ENCODE measurements around the gene CSNK1D.
"Not testable (repeated sequence)": the region's sequence is repeated elsewhere in the genome, so short reads cannot be mapped to it uniquely, and the experiment has no call there.

The CSNK1D gene

GRCh38 chr17:82266142-82266541 lies 7.4 kb downstream of the CSNK1D start:
- Histone ChIP-seq H3K27me3 (ENCODE audit: insufficient read depth, low read length) (no peaks in the 10 kb centered on the region), H3K79me2 (ENCODE audit: control insufficient read depth, insufficient read depth, low read length, poor library complexity) (peaks cover 35% of the 10 kb centered on the region), H3K4me3 (ENCODE audit: low read depth, low read length) (no peak overlapping the region), H3K4ac (ENCODE audit: low read depth, low read length) (peak overlapping the region; percentile 44), H2BK12ac (ENCODE audit: low read length) (no peak overlapping the region), H2BK5ac (ENCODE audit: low read depth, low read length, poor library complexity) (no peak overlapping the region), H2BK120ac (ENCODE audit: insufficient read depth, low read length, poor library complexity) (no peak overlapping the region), H3K18ac (ENCODE audit: low read length) (no peak overlapping the region), H3K4me2 (ENCODE audit: low read length) (no peak overlapping the region), H4K91ac (ENCODE audit: low read depth, low read length) (no peak overlapping the region), H3K4me1 (ENCODE audit: control insufficient read depth in 1 of 2, insufficient read depth in 2 of 2, low read length in 2 of 2) (peaks cover 15 to 16% of the 10 kb centered on the region in 2 experiments), H3K9me3 (ENCODE audit: insufficient read depth, low read depth, low read length) (peaks cover 2% of the 10 kb centered on the region), H3K27ac (ENCODE audit: low read depth, low read length) (no peak overlapping the region), H4K8ac (ENCODE audit: low read depth, low read length) (no peak overlapping the region), H2AFZ (ENCODE audit: insufficient read depth, low read length, poor library complexity) (no peak overlapping the region), H4K12ac (ENCODE audit: low read depth, low read length) (no peak overlapping the region), H3K79me1 (ENCODE audit: low read length) (no peaks in the 10 kb centered on the region), H3K23ac (ENCODE audit: low read length) (no peak overlapping the region), H2AK5ac (ENCODE audit: low read length) (no peak overlapping the region), H3K36me3 (ENCODE audit: control insufficient read depth in 1 of 2, insufficient read depth in 2 of 2, low read length in 2 of 2) (peaks cover 68 to 87% of the 10 kb centered on the region in 2 experiments), H3K14ac (ENCODE audit: low read length) (no peak overlapping the region), H3K9ac (ENCODE audit: low read length) (no peak overlapping the region)
- no peak for DNase-seq
- no CpG with 5 or more reads among the region's 10 CpGs for WGBS (ENCODE audit: extremely low coverage, insufficient coverage, insufficient read length)

- no CpG with 5 or more reads among the region's 9 CpGs for WGBS (ENCODE audit: extremely low coverage, insufficient coverage, insufficient read length)
- no peak overlapping the region for H3K23ac ChIP-seq (ENCODE audit: low read length)
- H4K8ac ChIP-seq (ENCODE audit: low read depth, low read length) = no peak overlapping the region
- no peak for DNase-seq
- H3K4me3 ChIP-seq (ENCODE audit: low read depth, low read length) = no peak overlapping the region
- H2AK5ac ChIP-seq (ENCODE audit: low read length) = no peak overlapping the region
- H3K27me3 ChIP-seq (ENCODE audit: insufficient read depth, low read length) = no peaks in the 10 kb centered on the region
- peaks cover 16% of the 10 kb centered on the region for H3K79me2 ChIP-seq (ENCODE audit: control insufficient read depth, insufficient read depth, low read length, poor library complexity)
- no peak overlapping the region for H2BK5ac ChIP-seq (ENCODE audit: low read depth, low read length, poor library complexity)
- H4K12ac ChIP-seq (ENCODE audit: low read depth, low read length) = no peak overlapping the region
- H2BK12ac ChIP-seq (ENCODE audit: low read length) = no peak overlapping the region
- peaks cover 10 to 11% of the 10 kb centered on the region in 2 experiments for H3K4me1 ChIP-seq (ENCODE audit: control insufficient read depth in 1 of 2, insufficient read depth in 2 of 2, low read length in 2 of 2)
- no peak overlapping the region for H3K4me2 ChIP-seq (ENCODE audit: low read length)
- H3K27ac ChIP-seq (ENCODE audit: low read depth, low read length) = no peak overlapping the region
- no peak overlapping the region for H3K4ac ChIP-seq (ENCODE audit: low read depth, low read length)
- H3K36me3 ChIP-seq (ENCODE audit: control insufficient read depth in 1 of 2, insufficient read depth in 2 of 2, low read length in 2 of 2) = peaks cover 61 to 89% of the 10 kb centered on the region in 2 experiments
- peaks cover 2% of the 10 kb centered on the region for H3K9me3 ChIP-seq (ENCODE audit: insufficient read depth, low read depth, low read length)
- no peak overlapping the region for H2BK120ac ChIP-seq (ENCODE audit: insufficient read depth, low read length, poor library complexity)
- no peak overlapping the region for H4K91ac ChIP-seq (ENCODE audit: low read depth, low read length)
- no peak overlapping the region for H3K14ac ChIP-seq (ENCODE audit: low read length)
- no peak overlapping the region for H3K18ac ChIP-seq (ENCODE audit: low read length)
- H2AFZ ChIP-seq (ENCODE audit: insufficient read depth, low read length, poor library complexity) = no peak overlapping the region
- H3K79me1 ChIP-seq (ENCODE audit: low read length) = no peaks in the 10 kb centered on the region
- no peak overlapping the region for H3K9ac ChIP-seq (ENCODE audit: low read length)
These were observed 9.9 kb downstream of the CSNK1D start for GRCh38 chr17:82263641-82264040.

GRCh38 chr17:82262344-82262743 lies 11.2 kb downstream of the CSNK1D start:
- H3K36me3 ChIP-seq (ENCODE audit: control insufficient read depth in 1 of 2, insufficient read depth in 2 of 2, low read length in 2 of 2) = peaks cover 68 to 91% of the 10 kb centered on the region in 2 experiments
- H3K4me1 ChIP-seq (ENCODE audit: control insufficient read depth in 1 of 2, insufficient read depth in 2 of 2, low read length in 2 of 2) = peaks cover 2 to 3% of the 10 kb centered on the region in 2 experiments
- no peak overlapping the region for H2AFZ ChIP-seq (ENCODE audit: insufficient read depth, low read length, poor library complexity)
- no peak for DNase-seq
- no peak overlapping the region for H4K91ac ChIP-seq (ENCODE audit: low read depth, low read length)
- no peak overlapping the region for H3K4me2 ChIP-seq (ENCODE audit: low read length)
- H4K12ac ChIP-seq (ENCODE audit: low read depth, low read length) = no peak overlapping the region
- no peak overlapping the region for H2BK12ac ChIP-seq (ENCODE audit: low read length)
- H3K9me3 ChIP-seq (ENCODE audit: insufficient read depth, low read depth, low read length) = no peaks in the 10 kb centered on the region
- no peak overlapping the region for H3K14ac ChIP-seq (ENCODE audit: low read length)
- no peak overlapping the region for H2BK120ac ChIP-seq (ENCODE audit: insufficient read depth, low read length, poor library complexity)
- H3K27ac ChIP-seq (ENCODE audit: low read depth, low read length) = no peak overlapping the region
- H2AK5ac ChIP-seq (ENCODE audit: low read length) = no peak overlapping the region
- H3K18ac ChIP-seq (ENCODE audit: low read length) = no peak overlapping the region
- H3K27me3 ChIP-seq (ENCODE audit: insufficient read depth, low read length) = no peaks in the 10 kb centered on the region
- peak overlapping the region; percentile 35 for H3K4ac ChIP-seq (ENCODE audit: low read depth, low read length)
- no peak overlapping the region for H3K4me3 ChIP-seq (ENCODE audit: low read depth, low read length)
- no peak overlapping the region for H3K23ac ChIP-seq (ENCODE audit: low read length)
- H2BK5ac ChIP-seq (ENCODE audit: low read depth, low read length, poor library complexity) = no peak overlapping the region
- H3K79me2 ChIP-seq (ENCODE audit: control insufficient read depth, insufficient read depth, low read length, poor library complexity) = peaks cover 6% of the 10 kb centered on the region
- no peak overlapping the region for H3K9ac ChIP-seq (ENCODE audit: low read length)
- H4K8ac ChIP-seq (ENCODE audit: low read depth, low read length) = no peak overlapping the region
- WGBS (ENCODE audit: extremely low coverage, insufficient coverage, insufficient read length) = no CpG with 5 or more reads among the region's 4 CpGs
- no peaks in the 10 kb centered on the region for H3K79me1 ChIP-seq (ENCODE audit: low read length)

GRCh38 chr17:82259972-82260961 lies 13.2 kb downstream of the CSNK1D start:
- H3K4me3 ChIP-seq (ENCODE audit: low read depth, low read length); DNase-seq; H3K4ac ChIP-seq (ENCODE audit: low read depth, low read length); H2AK5ac ChIP-seq (ENCODE audit: low read length); H3K27me3 ChIP-seq (ENCODE audit: insufficient read depth, low read length); H3K79me1 ChIP-seq (ENCODE audit: low read length); H2BK5ac ChIP-seq (ENCODE audit: low read depth, low read length, poor library complexity); H2BK120ac ChIP-seq (ENCODE audit: insufficient read depth, low read length, poor library complexity); H3K4me2 ChIP-seq (ENCODE audit: low read length); H4K8ac ChIP-seq (ENCODE audit: low read depth, low read length); H3K9me3 ChIP-seq (ENCODE audit: insufficient read depth, low read depth, low read length); H3K9ac ChIP-seq (ENCODE audit: low read length); H3K27ac ChIP-seq (ENCODE audit: low read depth, low read length); H2BK12ac ChIP-seq (ENCODE audit: low read length); H2AFZ ChIP-seq (ENCODE audit: insufficient read depth, low read length, poor library complexity); H3K18ac ChIP-seq (ENCODE audit: low read length); H4K91ac ChIP-seq (ENCODE audit: low read depth, low read length); H3K23ac ChIP-seq (ENCODE audit: low read length); H3K79me2 ChIP-seq (ENCODE audit: control insufficient read depth, insufficient read depth, low read length, poor library complexity); H4K12ac ChIP-seq (ENCODE audit: low read depth, low read length); H3K4me1 ChIP-seq (ENCODE audit: control insufficient read depth in 1 of 2, insufficient read depth in 2 of 2, low read length in 2 of 2); H3K14ac ChIP-seq (ENCODE audit: low read length): not testable (repeated sequence)
- WGBS (ENCODE audit: extremely low coverage, insufficient coverage, insufficient read length) = no CpG with 5 or more reads among the region's 8 CpGs
- H3K36me3 ChIP-seq (ENCODE audit: control insufficient read depth in 1 of 2, insufficient read depth in 2 of 2, low read length in 2 of 2) = peaks cover 71 to 89% of the 10 kb centered on the region in 2 experiments
